ENCODE measurements around the gene TUBGCP6. TPM values are rescaled to one million over a fixed set of nuclear protein-coding genes. Genes with fewer than 3 reads are reported as not detected.

Gene TUBGCP6
- total RNA-seq, 1 donor from 2014 or later: 18.2 TPM

GRCh38 chr22:50268655-50269113, 23.9 kb upstream of the TUBGCP6 start:
- no peak for DNase-seq (ENCODE audit: low read depth)
- Histone ChIP-seq H3K27me3 (ENCODE audit: control insufficient read depth, insufficient read depth, low read length) (no peaks in the 10 kb centered on the region), H3K36me3 (ENCODE audit: control insufficient read depth, insufficient read depth, low read length) (no peaks in the 10 kb centered on the region), H3K4me3 (ENCODE audit: low read depth, low read length) (no peak overlapping the region)
- TF ChIP-seq CTCF (IDR thresholded peaks at IDR 0.05; ENCODE audit: insufficient read depth, low read length, severe bottlenecking): no peak
- FAIRE-seq: no peak

- FAIRE-seq (no peak), DNase-seq (ENCODE audit: low read depth) (peak; percentile 32)
- Histone ChIP-seq H3K36me3 (ENCODE audit: control insufficient read depth, insufficient read depth, low read length) (no peaks in the 10 kb centered on the region), H3K4me3 (ENCODE audit: low read depth, low read length) (peak overlapping the region; percentile 27), H3K27me3 (ENCODE audit: control insufficient read depth, insufficient read depth, low read length) (no peaks in the 10 kb centered on the region)
- TF ChIP-seq CTCF (IDR thresholded peaks at IDR 0.05; ENCODE audit: insufficient read depth, low read length, severe bottlenecking): peak; percentile 40
Measured at GRCh38 chr22:50267591-50268390, 23.0 kb upstream of the TUBGCP6 start.

GRCh38 chr22:50266994-50267393, 22.2 kb upstream of the TUBGCP6 start:
- DNase-seq (ENCODE audit: low read depth) (no peak), FAIRE-seq (no peak)
- Histone ChIP-seq H3K27me3 (ENCODE audit: control insufficient read depth, insufficient read depth, low read length) (no peaks in the 10 kb centered on the region), H3K4me3 (ENCODE audit: low read depth, low read length) (no peak overlapping the region), H3K36me3 (ENCODE audit: control insufficient read depth, insufficient read depth, low read length) (no peaks in the 10 kb centered on the region)
- no peak for TF ChIP-seq CTCF (IDR thresholded peaks at IDR 0.05; ENCODE audit: insufficient read depth, low read length, severe bottlenecking)

GRCh38 chr22:50264946-50265669, 20.3 kb upstream of the TUBGCP6 start:
- FAIRE-seq (no peak), DNase-seq (ENCODE audit: low read depth) (no peak)
- Histone ChIP-seq H3K4me3 (ENCODE audit: low read depth, low read length) (no peak overlapping the region), H3K36me3 (ENCODE audit: control insufficient read depth, insufficient read depth, low read length) (no peaks in the 10 kb centered on the region), H3K27me3 (ENCODE audit: control insufficient read depth, insufficient read depth, low read length) (no peaks in the 10 kb centered on the region)
- no peak for TF ChIP-seq CTCF (IDR thresholded peaks at IDR 0.05; ENCODE audit: insufficient read depth, low read length, severe bottlenecking)

- no peak overlapping the region for H3K4me3 ChIP-seq (ENCODE audit: low read depth, low read length)
- no peak for TF ChIP-seq CTCF (IDR thresholded peaks at IDR 0.05; ENCODE audit: insufficient read depth, low read length, severe bottlenecking)
- no peak for DNase-seq (ENCODE audit: low read depth)
- H3K36me3 ChIP-seq (ENCODE audit: control insufficient read depth, insufficient read depth, low read length): no peaks in the 10 kb centered on the region
- FAIRE-seq: no peak
- H3K27me3 ChIP-seq (ENCODE audit: control insufficient read depth, insufficient read depth, low read length): no peaks in the 10 kb centered on the region
Measured at GRCh38 chr22:50264104-50264745, 19.4 kb upstream of the TUBGCP6 start.
